Erythroblast (primary cell): ENCODE measurements around the gene ANKRD61.
"Not testable (repeated sequence)": the region's sequence is repeated elsewhere in the genome, so short reads cannot be mapped to it uniquely, and the experiment has no call there.

Source experiments
- GATA1 ChIP-seq: IDR thresholded peaks from 2 replicates; pipeline ENCODE4 v1.6.1; 2011; ENCODE audit warnings: low read depth, mild to moderate bottlenecking, control low read depth, low read length, moderate library complexity
- POLR2A ChIP-seq: IDR thresholded peaks from 2 replicates; pipeline ENCODE4 v1.6.1; 2011; ENCODE audit warnings: mild to moderate bottlenecking, low read length

GRCh38 chr7:5987061-5987460 lies 44.1 kb upstream of the ANKRD61 start:
- TF ChIP-seq POLR2A, GATA1: not testable (repeated sequence)
